Ishikawa (cell line): ENCODE data around the gene TRDN.

ENCODE experiments used
- CEBPB ChIP-seq: IDR thresholded peaks from 2 replicates; pipeline ENCODE4 v1.6.1; 2012
- CREB1 ChIP-seq: IDR thresholded peaks from 2 replicates; pipeline ENCODE4 v1.6.1; 2012; ENCODE audit warnings: low read depth
- EGR1 ChIP-seq: IDR thresholded peaks from 2 replicates; pipeline ENCODE4 v1.6.1; 2012
- EP300 ChIP-seq: IDR thresholded peaks from 2 replicates; pipeline ENCODE4 v1.6.1; 2012; ENCODE audit warnings: borderline replicate concordance
- FOXM1 ChIP-seq: IDR thresholded peaks from 2 replicates; pipeline ENCODE4 v1.6.1; 2012; ENCODE audit warnings: low read depth, borderline replicate concordance
- NFIC ChIP-seq: IDR thresholded peaks from 2 replicates; pipeline ENCODE4 v1.6.1; 2012
- RAD21 ChIP-seq: IDR thresholded peaks from 2 replicates; pipeline ENCODE4 v1.6.1; 2012; ENCODE audit warnings: low read depth
- TAF1 ChIP-seq: IDR thresholded peaks from 2 replicates; pipeline ENCODE4 v1.6.1; 2012; ENCODE audit warnings: low read depth, mild to moderate bottlenecking
- TEAD4 ChIP-seq: IDR thresholded peaks from 2 replicates; pipeline ENCODE4 v1.6.1; 2012
- YY1 ChIP-seq: IDR thresholded peaks from 2 replicates; pipeline ENCODE4 v1.6.1; 2012; ENCODE audit warnings: low read depth
- ZBTB7A ChIP-seq: IDR thresholded peaks from 2 replicates; pipeline ENCODE4 v1.6.1; 2012; ENCODE audit warnings: low read depth
- TF ChIP-seq, protein P1 (sequence below): IDR thresholded peaks from 2 replicates; pipeline ENCODE4 v1.6.1; 2012; ENCODE audit warnings: low read depth, mild to moderate bottlenecking
- TF ChIP-seq, protein P2 (sequence below): IDR thresholded peaks from 2 replicates; pipeline ENCODE4 v1.6.1; 2012
- TF ChIP-seq, protein P3 (sequence below): IDR thresholded peaks from 2 replicates; pipeline ENCODE4 v1.6.1; 2012

DNA sequence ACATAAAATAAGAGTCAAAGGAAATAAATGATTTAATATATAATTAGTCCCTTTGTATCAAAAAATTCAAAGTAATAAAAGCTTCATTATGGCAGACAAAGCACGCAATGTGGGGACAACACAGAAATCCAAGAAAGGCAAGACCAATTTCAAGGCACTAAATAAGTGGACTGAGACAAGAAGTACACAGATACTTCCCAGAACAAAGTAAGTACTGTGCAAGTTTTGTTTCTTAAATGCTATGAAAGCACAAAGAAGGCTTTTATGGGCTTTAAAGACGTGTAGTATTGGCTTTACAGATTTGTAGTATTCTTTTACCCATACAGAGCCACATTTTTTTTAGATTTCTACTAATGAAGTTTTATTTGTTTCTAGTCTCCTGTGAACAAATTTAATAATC lies 174.6 kb downstream of the TRDN start:
- no peak for TF ChIP-seq ZBTB7A
- no peak for TF ChIP-seq EP300
- TF ChIP-seq CEBPB = no peak
- TF ChIP-seq RAD21 = no peak
- no peak for TF ChIP-seq EGR1
- TF ChIP-seq TAF1 = no peak
- no peak for TF ChIP-seq CREB1
- TF ChIP-seq, protein P1, sequence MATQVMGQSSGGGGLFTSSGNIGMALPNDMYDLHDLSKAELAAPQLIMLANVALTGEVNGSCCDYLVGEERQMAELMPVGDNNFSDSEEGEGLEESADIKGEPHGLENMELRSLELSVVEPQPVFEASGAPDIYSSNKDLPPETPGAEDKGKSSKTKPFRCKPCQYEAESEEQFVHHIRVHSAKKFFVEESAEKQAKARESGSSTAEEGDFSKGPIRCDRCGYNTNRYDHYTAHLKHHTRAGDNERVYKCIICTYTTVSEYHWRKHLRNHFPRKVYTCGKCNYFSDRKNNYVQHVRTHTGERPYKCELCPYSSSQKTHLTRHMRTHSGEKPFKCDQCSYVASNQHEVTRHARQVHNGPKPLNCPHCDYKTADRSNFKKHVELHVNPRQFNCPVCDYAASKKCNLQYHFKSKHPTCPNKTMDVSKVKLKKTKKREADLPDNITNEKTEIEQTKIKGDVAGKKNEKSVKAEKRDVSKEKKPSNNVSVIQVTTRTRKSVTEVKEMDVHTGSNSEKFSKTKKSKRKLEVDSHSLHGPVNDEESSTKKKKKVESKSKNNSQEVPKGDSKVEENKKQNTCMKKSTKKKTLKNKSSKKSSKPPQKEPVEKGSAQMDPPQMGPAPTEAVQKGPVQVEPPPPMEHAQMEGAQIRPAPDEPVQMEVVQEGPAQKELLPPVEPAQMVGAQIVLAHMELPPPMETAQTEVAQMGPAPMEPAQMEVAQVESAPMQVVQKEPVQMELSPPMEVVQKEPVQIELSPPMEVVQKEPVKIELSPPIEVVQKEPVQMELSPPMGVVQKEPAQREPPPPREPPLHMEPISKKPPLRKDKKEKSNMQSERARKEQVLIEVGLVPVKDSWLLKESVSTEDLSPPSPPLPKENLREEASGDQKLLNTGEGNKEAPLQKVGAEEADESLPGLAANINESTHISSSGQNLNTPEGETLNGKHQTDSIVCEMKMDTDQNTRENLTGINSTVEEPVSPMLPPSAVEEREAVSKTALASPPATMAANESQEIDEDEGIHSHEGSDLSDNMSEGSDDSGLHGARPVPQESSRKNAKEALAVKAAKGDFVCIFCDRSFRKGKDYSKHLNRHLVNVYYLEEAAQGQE = no peak
- TF ChIP-seq, protein P2, sequence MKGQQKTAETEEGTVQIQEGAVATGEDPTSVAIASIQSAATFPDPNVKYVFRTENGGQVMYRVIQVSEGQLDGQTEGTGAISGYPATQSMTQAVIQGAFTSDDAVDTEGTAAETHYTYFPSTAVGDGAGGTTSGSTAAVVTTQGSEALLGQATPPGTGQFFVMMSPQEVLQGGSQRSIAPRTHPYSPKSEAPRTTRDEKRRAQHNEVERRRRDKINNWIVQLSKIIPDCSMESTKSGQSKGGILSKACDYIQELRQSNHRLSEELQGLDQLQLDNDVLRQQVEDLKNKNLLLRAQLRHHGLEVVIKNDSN = no peak
- no peak for TF ChIP-seq TEAD4
- TF ChIP-seq, protein P3, sequence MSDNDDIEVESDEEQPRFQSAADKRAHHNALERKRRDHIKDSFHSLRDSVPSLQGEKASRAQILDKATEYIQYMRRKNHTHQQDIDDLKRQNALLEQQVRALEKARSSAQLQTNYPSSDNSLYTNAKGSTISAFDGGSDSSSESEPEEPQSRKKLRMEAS = no peak
- no peak for TF ChIP-seq NFIC
- TF ChIP-seq YY1 = no peak
- TF ChIP-seq FOXM1 = no peak
